Stimulated activated CD4-positive, alpha-beta T cell treated with anti-CD3 and anti-CD28 coated beads, Interleukin-1b, Interleukin-23, amount 100 ng/mL, for 48 hours (primary cell): ENCODE results near the gene STEAP2.
A peak's percentile ranks its signal among the peaks of the same experiment; 100 is the strongest.
"Not testable (repeated sequence)": the region's sequence is repeated elsewhere in the genome, so short reads cannot be mapped to it uniquely, and the experiment has no call there.

ENCODE experiments used
- DNase-seq: peaks from one replicate; pipeline ENCODE4 v3.0.0-alpha.2; 2020

STEAP2 gene

GRCh38 chr7:90211391-90212148 is at the start of gene STEAP2:
STEAP2 (plus strand) TSS chr7:90211740; CDS start chr7:90225083, 13,343 bp downstream.
- DNase-seq: peak; percentile 36

GRCh38 chr7:90163534-90163933 is 48.0 kb upstream of the STEAP2 start:
- DNase-seq: no peak

GRCh38 chr7:90165724-90166123 is 45.8 kb upstream of the STEAP2 start:
- no peak for DNase-seq

GRCh38 chr7:90166153-90166552 is 45.4 kb upstream of the STEAP2 start:
- DNase-seq: no peak

GRCh38 chr7:90167361-90167760 is 44.2 kb upstream of the STEAP2 start:
- DNase-seq: no peak

GRCh38 chr7:90169891-90170290 is 41.6 kb upstream of the STEAP2 start:
- DNase-seq: no peak

- DNase-seq: no peak
Observed at GRCh38 chr7:90172121-90172520, 39.4 kb upstream of the STEAP2 start.

- DNase-seq: no peak
Observed at GRCh38 chr7:90172624-90173023, 38.9 kb upstream of the STEAP2 start.

- no peak for DNase-seq
Observed at GRCh38 chr7:90173127-90173844, 38.3 kb upstream of the STEAP2 start.

GRCh38 chr7:90175667-90176066 is 35.9 kb upstream of the STEAP2 start:
- no peak for DNase-seq

GRCh38 chr7:90176195-90176594 is 35.3 kb upstream of the STEAP2 start:
- no peak for DNase-seq

GRCh38 chr7:90178166-90178565 is 33.4 kb upstream of the STEAP2 start:
- no peak for DNase-seq

GRCh38 chr7:90178679-90179278 is 32.8 kb upstream of the STEAP2 start:
- peak; percentile 10 for DNase-seq

GRCh38 chr7:90180011-90180585 is 31.4 kb upstream of the STEAP2 start:
- no peak for DNase-seq

GRCh38 chr7:90180649-90181048 is 30.9 kb upstream of the STEAP2 start:
- no peak for DNase-seq

GRCh38 chr7:90181485-90181884 is 30.1 kb upstream of the STEAP2 start:
- DNase-seq: no peak

GRCh38 chr7:90186290-90186689 is 25.2 kb upstream of the STEAP2 start:
- DNase-seq: not testable (repeated sequence)

- DNase-seq: no peak
Observed at GRCh38 chr7:90187507-90188050, 24.0 kb upstream of the STEAP2 start.

- no peak for DNase-seq
Observed at GRCh38 chr7:90188281-90188680, 23.3 kb upstream of the STEAP2 start.

- no peak for DNase-seq
Observed at GRCh38 chr7:90190995-90191394, 20.5 kb upstream of the STEAP2 start.

GRCh38 chr7:90191648-90192047 is 19.9 kb upstream of the STEAP2 start:
- no peak for DNase-seq

- DNase-seq: no peak
Observed at GRCh38 chr7:90192876-90193750, 18.4 kb upstream of the STEAP2 start.
